Smooth muscle cell (in vitro differentiated cells): ENCODE results near the gene ZNF93. TPM values are rescaled to one million over a fixed set of nuclear protein-coding genes. Genes with fewer than 3 reads are reported as not detected.
"Not testable (repeated sequence)": the region's sequence is repeated elsewhere in the genome, so short reads cannot be mapped to it uniquely, and the experiment has no call there.

Experiments
- DNase-seq: peaks from one replicate; lab custom pipeline; 2025; ENCODE audit not compliant: unreplicated experiment; lab: John Stamatoyannopoulos, UW
- H2AFZ ChIP-seq: fragments of 200-600 bp; sonication (generic); 2 replicates; pipeline ENCODE4 v1.6.0; 2016; ENCODE audit warnings: antibody characterized with exemption, low read depth, mild to moderate bottlenecking
- H3F3A ChIP-seq: fragments of 200-600 bp; sonication (generic); 2 replicates; pipeline ENCODE4 v1.6.0; 2017; ENCODE audit warnings: antibody characterized with exemption, low read depth
- H3K27ac ChIP-seq: fragments of 200-600 bp; sonication (generic); 2 replicates; pipeline ENCODE4 v1.5.1; 2016; ENCODE audit warnings: low read depth, mild to moderate bottlenecking
- H3K27me3 ChIP-seq: fragments of 200-600 bp; sonication (generic); 2 replicates; pipeline ENCODE4 v1.6.1; 2016; ENCODE audit warnings: low read depth, mild to moderate bottlenecking
- H3K36me3 ChIP-seq: fragments of 200-600 bp; sonication (generic); 2 replicates; pipeline ENCODE4 v1.5.1; 2016; ENCODE audit warnings: low read depth
- H3K4me1 ChIP-seq: fragments of 200-600 bp; sonication (generic); 2 replicates; pipeline ENCODE4 v1.5.1; 2016; ENCODE audit warnings: low read depth
- H3K4me2 ChIP-seq: fragments of 200-600 bp; sonication (generic); 2 replicates; pipeline ENCODE4 v1.6.0; 2016; ENCODE audit warnings: mild to moderate bottlenecking
- H3K4me3 ChIP-seq: fragments of 200-600 bp; sonication (generic); 2 replicates; pipeline ENCODE4 v1.5.1; 2016; ENCODE audit warnings: mild to moderate bottlenecking
- H3K79me2 ChIP-seq: fragments of 200-600 bp; sonication (generic); 2 replicates; pipeline ENCODE4 v1.6.0; 2016; ENCODE audit warnings: low read depth, mild to moderate bottlenecking
- H3K9ac ChIP-seq: fragments of 200-600 bp; sonication (generic); 2 replicates; pipeline ENCODE4 v1.6.0; 2016; ENCODE audit warnings: low read depth
- H3K9me3 ChIP-seq: fragments of 200-600 bp; sonication (generic); replicated peaks from 2 replicates; pipeline ENCODE4 v1.5.1; 2016; ENCODE audit warnings: low read depth
- H4K20me1 ChIP-seq: fragments of 200-600 bp; sonication (generic); 2 replicates; pipeline ENCODE4 v1.6.0; 2016; ENCODE audit warnings: low read depth
- WGBS: methylation state at CpG from one replicate; pipeline ENCODE4 v1.1.7; 2016; ENCODE audit warnings: low lambda C conversion rate; 5-methylcytosine and 5-hydroxymethylcytosine counted together
- polyA plus RNA-seq: library from polyadenylated mRNA; unstranded; fragments of >200 nt; fragmentation: Nextera tagmentation; extraction: Ambion mirVana; gene quantifications from 2 replicates; pipeline ENCODE4 v1.2.1, GENCODE V29; 2016
- total RNA-seq: library from RNA; depleted of rRNA; stranded (reverse); fragments of >200 nt; gene quantifications from 2 replicates; pipeline ENCODE4 v1.2.3, GENCODE V29; 2014
- TF ChIP-seq, protein P1 (sequence below): fragments of 200-600 bp; sonication (generic); IDR thresholded peaks from 2 replicates; pipeline ENCODE4 v1.5.1; 2017; ENCODE audit warnings: borderline replicate concordance, mild to moderate bottlenecking, antibody characterized with exemption; ENCODE audit not compliant: insufficient read depth, poor library complexity, severe bottlenecking

ZNF93 gene
- total and polyA plus RNA-seq, 2 experiments from 2014 or later, result 18.3 to 36.7 TPM

DNA sequence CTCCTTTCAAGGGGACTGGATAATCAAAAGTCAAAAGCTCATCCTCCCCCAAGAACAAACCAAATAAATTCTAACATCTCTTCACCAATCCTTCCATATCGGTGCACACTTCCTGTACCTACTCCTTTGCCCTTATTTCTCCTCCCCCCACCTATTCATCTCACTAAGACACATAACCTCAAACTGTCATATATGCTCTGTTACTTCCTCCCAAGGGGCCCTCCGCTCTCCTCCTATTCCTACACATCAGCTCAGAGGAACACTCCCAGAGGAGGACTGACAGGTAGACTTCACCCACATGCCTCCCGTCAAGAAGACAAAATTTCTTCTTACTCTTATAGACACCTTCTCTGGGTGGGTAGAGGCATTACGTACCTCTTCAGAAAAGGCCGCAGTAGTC lies 48.1 kb downstream of the ZNF93 start:
- DNase-seq, result no peak
- Histone ChIP-seq H3K36me3 (no peaks in the 10 kb centered on the region), H3K79me2 (no peaks in the 10 kb centered on the region), H3K9ac (no peak overlapping the region), H3K4me2 (no peak overlapping the region), H3K27me3 (no peaks in the 10 kb centered on the region), H3F3A (no peaks in the 10 kb centered on the region), H4K20me1 (no peaks in the 10 kb centered on the region), H3K4me3 (no peak overlapping the region), H2AFZ (no peak overlapping the region), H3K27ac (no peak overlapping the region), H3K4me1 (no peaks in the 10 kb centered on the region), H3K9me3 (no peaks in the 10 kb centered on the region)
- WGBS, result 93% methylated on average over 5 of the region's 5 CpGs
- TF ChIP-seq, protein P1, sequence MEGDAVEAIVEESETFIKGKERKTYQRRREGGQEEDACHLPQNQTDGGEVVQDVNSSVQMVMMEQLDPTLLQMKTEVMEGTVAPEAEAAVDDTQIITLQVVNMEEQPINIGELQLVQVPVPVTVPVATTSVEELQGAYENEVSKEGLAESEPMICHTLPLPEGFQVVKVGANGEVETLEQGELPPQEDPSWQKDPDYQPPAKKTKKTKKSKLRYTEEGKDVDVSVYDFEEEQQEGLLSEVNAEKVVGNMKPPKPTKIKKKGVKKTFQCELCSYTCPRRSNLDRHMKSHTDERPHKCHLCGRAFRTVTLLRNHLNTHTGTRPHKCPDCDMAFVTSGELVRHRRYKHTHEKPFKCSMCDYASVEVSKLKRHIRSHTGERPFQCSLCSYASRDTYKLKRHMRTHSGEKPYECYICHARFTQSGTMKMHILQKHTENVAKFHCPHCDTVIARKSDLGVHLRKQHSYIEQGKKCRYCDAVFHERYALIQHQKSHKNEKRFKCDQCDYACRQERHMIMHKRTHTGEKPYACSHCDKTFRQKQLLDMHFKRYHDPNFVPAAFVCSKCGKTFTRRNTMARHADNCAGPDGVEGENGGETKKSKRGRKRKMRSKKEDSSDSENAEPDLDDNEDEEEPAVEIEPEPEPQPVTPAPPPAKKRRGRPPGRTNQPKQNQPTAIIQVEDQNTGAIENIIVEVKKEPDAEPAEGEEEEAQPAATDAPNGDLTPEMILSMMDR, result no peak

DNA sequence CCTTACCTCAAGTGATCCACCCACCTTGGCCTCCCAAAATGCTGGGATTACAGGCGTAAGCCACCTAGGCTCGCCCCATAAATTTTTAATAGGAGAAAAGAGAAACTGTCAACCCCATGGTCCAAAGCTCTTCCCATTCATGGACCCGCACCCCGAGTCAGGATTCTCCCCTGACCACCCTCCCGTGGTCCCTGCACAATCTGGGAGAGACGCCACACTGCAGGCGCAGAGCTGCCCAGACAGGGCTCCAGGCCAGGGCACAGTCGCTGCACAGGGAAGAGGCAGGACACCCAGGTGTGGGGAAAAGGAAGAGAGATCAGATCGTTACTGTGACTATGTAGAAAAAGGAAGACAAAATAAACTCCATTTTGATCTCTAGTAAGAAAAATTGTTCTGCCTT lies 54.5 kb downstream of the ZNF93 start:
- Histone ChIP-seq H4K20me1 (no peaks in the 10 kb centered on the region), H3K27me3 (no peaks in the 10 kb centered on the region), H3K36me3 (no peaks in the 10 kb centered on the region), H3K4me3 (no peak overlapping the region), H3F3A (no peaks in the 10 kb centered on the region), H3K4me2 (no peak overlapping the region), H3K9ac (no peak overlapping the region), H3K9me3 (no peaks in the 10 kb centered on the region), H3K79me2 (no peaks in the 10 kb centered on the region), H3K27ac (no peak overlapping the region), H2AFZ (no peak overlapping the region), H3K4me1 (no peaks in the 10 kb centered on the region)
- TF ChIP-seq, protein P1, result no peak
- WGBS, result 97% methylated on average over 9 of the region's 9 CpGs
- DNase-seq, result no peak

DNA sequence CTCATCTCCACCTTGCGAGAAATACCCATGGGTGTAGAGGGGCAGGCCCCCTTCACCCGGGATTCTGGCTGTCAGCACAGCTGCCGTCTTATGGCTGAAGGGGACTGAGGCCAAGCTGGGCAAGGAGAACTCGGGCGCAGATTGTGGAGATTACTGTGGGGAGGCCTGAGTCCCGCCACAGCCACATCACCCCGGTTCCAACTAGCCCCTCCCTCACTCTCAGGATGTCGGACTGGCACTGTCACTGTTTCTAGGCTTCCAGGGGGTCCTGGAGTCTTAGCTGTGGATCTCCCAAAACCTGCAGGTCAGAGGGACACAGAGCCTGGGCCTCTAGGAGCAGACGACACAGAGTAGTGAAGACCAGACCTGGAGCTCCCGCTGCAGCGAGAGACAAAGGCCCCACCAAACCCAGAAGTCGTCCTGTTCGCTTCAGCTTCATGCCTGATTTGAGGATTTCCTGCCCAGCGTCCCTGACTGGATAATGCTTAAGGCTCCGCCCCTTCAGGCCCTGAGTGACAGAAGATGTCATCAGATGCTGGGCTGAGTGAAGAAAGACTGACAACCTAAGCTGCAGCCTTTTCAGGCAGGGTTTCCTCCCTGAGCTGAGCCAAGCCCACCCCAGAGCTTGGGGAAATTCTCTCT lies 55.8 kb downstream of the ZNF93 start:
- no peak overlapping the region for H3K9ac ChIP-seq
- H3K9me3 ChIP-seq, result no peaks in the 10 kb centered on the region
- DNase-seq, result no peak
- H3K27me3 ChIP-seq, result no peaks in the 10 kb centered on the region
- no peaks in the 10 kb centered on the region for H4K20me1 ChIP-seq
- no peaks in the 10 kb centered on the region for H3K79me2 ChIP-seq
- no peak overlapping the region for H3K27ac ChIP-seq
- 72% methylated on average over 15 of the region's 15 CpGs for WGBS
- no peak overlapping the region for H3K4me2 ChIP-seq
- no peaks in the 10 kb centered on the region for H3K4me1 ChIP-seq
- H2AFZ ChIP-seq, result no peak overlapping the region
- no peak overlapping the region for H3K4me3 ChIP-seq
- H3K36me3 ChIP-seq, result no peaks in the 10 kb centered on the region
- TF ChIP-seq, protein P1, result no peak
- H3F3A ChIP-seq, result no peaks in the 10 kb centered on the region

DNA sequence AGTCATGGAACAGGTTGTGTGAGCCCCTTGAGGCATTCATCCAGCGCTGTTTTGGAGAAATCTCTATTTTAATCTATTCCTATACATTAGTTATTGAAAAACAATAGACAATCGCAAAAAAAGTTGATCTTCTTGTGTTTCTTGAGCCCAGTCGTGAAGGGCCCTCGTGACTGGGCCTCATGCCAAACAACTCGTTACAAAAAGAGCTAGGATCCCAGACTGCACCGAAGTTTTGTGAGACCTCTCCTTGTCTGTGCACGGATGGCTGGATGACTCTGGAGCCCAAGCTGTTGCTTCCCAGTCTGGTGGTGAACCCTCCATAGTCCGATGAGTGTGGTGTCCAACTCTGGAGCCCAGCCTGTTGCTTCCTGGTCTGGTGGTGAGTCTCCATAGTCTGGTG lies 57.0 kb downstream of the ZNF93 start:
- not testable (repeated sequence) for H3K27me3 ChIP-seq, H4K20me1 ChIP-seq, H3K36me3 ChIP-seq, H3K9ac ChIP-seq, H3K9me3 ChIP-seq, H3K4me1 ChIP-seq, H2AFZ ChIP-seq, H3F3A ChIP-seq, H3K4me3 ChIP-seq, DNase-seq, H3K4me2 ChIP-seq, H3K27ac ChIP-seq, H3K79me2 ChIP-seq
- 90% methylated on average over 8 of the region's 8 CpGs for WGBS
